OCI-LY7 (cell line): Measurements from ENCODE around the gene SOX13. TPM values are rescaled to one million over a fixed set of nuclear protein-coding genes. Genes with fewer than 3 reads are reported as not detected.

Experiments used
- BruUV-seq: library from RNA; stranded (reverse); fragments of 400-500 nt; replicated peaks from 2 replicates; lab custom pipeline; 2021; lab: Mats Ljungman, UMichigan
- CTCF ChIA-PET: fragments of 300-600 bp; sonication (Branson Sonifier 250); formaldehyde crosslinking; loops from one replicate; lab custom pipeline; 2022; ENCODE audit warnings: antibody characterized with exemption; ENCODE audit not compliant: unreplicated experiment; lab: Charles Lee
- POLR2A ChIA-PET: fragments of 300-600 bp; sonication (Branson Sonifier 250); formaldehyde crosslinking; loops from one replicate; lab custom pipeline; 2022; ENCODE audit warnings: antibody characterized with exemption; lab: Charles Lee
- DNase-seq: peaks from one replicate; pipeline ENCODE4 v3.0.0-alpha.2; 2015; ENCODE audit warnings: low spot score
- H2AFZ ChIP-seq: fragments of 200-600 bp; sonication (generic), shearing (Covaris generic); 2 replicates; pipeline ENCODE4 v1.6.1; 2014; ENCODE audit warnings: mild to moderate bottlenecking, antibody characterized with exemption, low read length, moderate library complexity
- H3K27ac ChIP-seq: fragments of 200-600 bp; sonication (generic); 2 replicates; pipeline ENCODE4 v1.5.1; 2014; ENCODE audit warnings: mixed run types, low read depth, mild to moderate bottlenecking, moderate library complexity, low read length, inconsistent platforms; ENCODE audit not compliant: poor library complexity, severe bottlenecking
- H3K36me3 ChIP-seq: fragments of 200-600 bp; sonication (generic); 2 replicates; pipeline ENCODE4 v1.6.1; 2014; ENCODE audit warnings: mild to moderate bottlenecking, antibody characterized with exemption, low read length, moderate library complexity, mixed read lengths; ENCODE audit not compliant: insufficient read depth
- H3K4me1 ChIP-seq: fragments of 200-600 bp; sonication (generic); 2 replicates; pipeline ENCODE4 v1.5.1; 2014; ENCODE audit warnings: mild to moderate bottlenecking, low read length; ENCODE audit not compliant: insufficient read depth, poor library complexity, severe bottlenecking
- H3K4me2 ChIP-seq: fragments of 200-600 bp; sonication (generic); 2 replicates; pipeline ENCODE4 v1.6.1; 2014; ENCODE audit warnings: mild to moderate bottlenecking, low read length
- H3K4me3 ChIP-seq: fragments of 200-600 bp; sonication (generic); 2 replicates; pipeline ENCODE4 v1.5.1; 2014; ENCODE audit warnings: mild to moderate bottlenecking, low read depth, low read length; ENCODE audit not compliant: poor library complexity, severe bottlenecking
- H3K79me2 ChIP-seq: fragments of 200-600 bp; sonication (generic); 2 replicates; pipeline ENCODE4 v1.6.1; 2016; ENCODE audit warnings: low read depth, mild to moderate bottlenecking, low read length, moderate library complexity, mixed read lengths; ENCODE audit not compliant: insufficient read depth
- H3K9me2 ChIP-seq: fragments of 200-600 bp; sonication (generic); 2 replicates; pipeline ENCODE4 v1.6.1; 2016; ENCODE audit warnings: mild to moderate bottlenecking, low read length, mixed read lengths; ENCODE audit not compliant: insufficient read depth
- H3K9me3 ChIP-seq: fragments of 200-600 bp; sonication (generic); 2 replicates; pipeline ENCODE4 v1.6.1; 2014; ENCODE audit warnings: mild to moderate bottlenecking, mixed run types, low read length, mixed read lengths
- H4K20me1 ChIP-seq: fragments of 200-600 bp; sonication (generic); 2 replicates; pipeline ENCODE4 v1.6.1; 2014; ENCODE audit warnings: mild to moderate bottlenecking, antibody characterized with exemption, low read length, moderate library complexity, mixed read lengths; ENCODE audit not compliant: insufficient read depth
- EZH2phosphoT487 ChIP-seq: fragments of 200-600 bp; sonication (generic); IDR thresholded peaks from 2 replicates; pipeline ENCODE4 v1.6.1; 2018; ENCODE audit warnings: low read depth, borderline replicate concordance, mild to moderate bottlenecking, mixed run types, antibody characterized with exemption, low read length, moderate library complexity, mixed read lengths
- intact Hi-C: fragments of 100-400 bp; cut with micrococcal nuclease; formaldehyde crosslinking; loops from one replicate; pipeline ENCODE4 v1.10.0; 2022; ENCODE audit not compliant: unreplicated experiment
- total RNA-seq, 2 experiments: library from RNA; depleted of rRNA in 1 of 2; stranded (reverse); fragments of >200 nt in 1 of 2; shearing (Covaris generic) in 1 of 2; gene quantifications; 2 replicates each; pipeline ENCODE4 v1.2.3, GENCODE V29; 2014 to 2022
- TF ChIP-seq, protein P1 (sequence below): fragments of 200-600 bp; sonication (generic); conservative IDR thresholded peaks from 2 replicates; pipeline ENCODE4 v1.5.1; 2014; ENCODE audit warnings: mild to moderate bottlenecking, antibody characterized with exemption, low read length, moderate library complexity, mixed read lengths

SOX13 gene
- total RNA-seq, 2 experiments from 2014 or later, result 0.27 TPM; not detected in 1

GRCh38 chr1:204041803-204042505 is 31.0 kb upstream of the SOX13 start:
- ChIA-PET POLR2A (interaction anchor here (1.5 kb wide), 1 partner anchor 9 kb away, joined by 4 read pairs; no protein-coding TSS in a partner anchor), CTCF (no interaction called here)
- H3K4me2 ChIP-seq, result no peak overlapping the region
- no peak overlapping the region for H3K27ac ChIP-seq
- H3K79me2 ChIP-seq, result no peaks in the 10 kb centered on the region
- H3K9me3 ChIP-seq, result no peaks in the 10 kb centered on the region
- no peaks in the 10 kb centered on the region for H3K9me2 ChIP-seq
- BruUV-seq, result no TSS peak
- no peaks in the 10 kb centered on the region for H3K4me1 ChIP-seq
- TF ChIP-seq EZH2phosphoT487, result no peak
- H2AFZ ChIP-seq, result no peak overlapping the region
- H3K4me3 ChIP-seq, result no peak overlapping the region
- intact Hi-C loops, result no loop called here
- no peak for DNase-seq
- H3K36me3 ChIP-seq, result no peaks in the 10 kb centered on the region
- no peaks in the 10 kb centered on the region for H4K20me1 ChIP-seq

GRCh38 chr1:204042516-204042915 is 30.4 kb upstream of the SOX13 start:
- Histone ChIP-seq H4K20me1 (no peaks in the 10 kb centered on the region), H3K27ac (no peak overlapping the region), H3K36me3 (no peaks in the 10 kb centered on the region), H3K4me3 (no peak overlapping the region), H3K79me2 (no peaks in the 10 kb centered on the region), H3K4me2 (no peak overlapping the region), H2AFZ (no peak overlapping the region), H3K9me3 (no peaks in the 10 kb centered on the region), H3K4me1 (no peaks in the 10 kb centered on the region), H3K9me2 (no peaks in the 10 kb centered on the region)
- no peak for DNase-seq
- TF ChIP-seq, protein P1, sequence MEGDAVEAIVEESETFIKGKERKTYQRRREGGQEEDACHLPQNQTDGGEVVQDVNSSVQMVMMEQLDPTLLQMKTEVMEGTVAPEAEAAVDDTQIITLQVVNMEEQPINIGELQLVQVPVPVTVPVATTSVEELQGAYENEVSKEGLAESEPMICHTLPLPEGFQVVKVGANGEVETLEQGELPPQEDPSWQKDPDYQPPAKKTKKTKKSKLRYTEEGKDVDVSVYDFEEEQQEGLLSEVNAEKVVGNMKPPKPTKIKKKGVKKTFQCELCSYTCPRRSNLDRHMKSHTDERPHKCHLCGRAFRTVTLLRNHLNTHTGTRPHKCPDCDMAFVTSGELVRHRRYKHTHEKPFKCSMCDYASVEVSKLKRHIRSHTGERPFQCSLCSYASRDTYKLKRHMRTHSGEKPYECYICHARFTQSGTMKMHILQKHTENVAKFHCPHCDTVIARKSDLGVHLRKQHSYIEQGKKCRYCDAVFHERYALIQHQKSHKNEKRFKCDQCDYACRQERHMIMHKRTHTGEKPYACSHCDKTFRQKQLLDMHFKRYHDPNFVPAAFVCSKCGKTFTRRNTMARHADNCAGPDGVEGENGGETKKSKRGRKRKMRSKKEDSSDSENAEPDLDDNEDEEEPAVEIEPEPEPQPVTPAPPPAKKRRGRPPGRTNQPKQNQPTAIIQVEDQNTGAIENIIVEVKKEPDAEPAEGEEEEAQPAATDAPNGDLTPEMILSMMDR, result no peak
- TF ChIP-seq EZH2phosphoT487, result no peak
- intact Hi-C loops, result no loop called here
- CTCF ChIA-PET, result no interaction called here
- BruUV-seq, result no TSS peak
- POLR2A ChIA-PET, result interaction anchor here (0.9 kb wide), 1 partner anchor 18 kb away, joined by 3 read pairs; no protein-coding TSS in a partner anchor

DNA sequence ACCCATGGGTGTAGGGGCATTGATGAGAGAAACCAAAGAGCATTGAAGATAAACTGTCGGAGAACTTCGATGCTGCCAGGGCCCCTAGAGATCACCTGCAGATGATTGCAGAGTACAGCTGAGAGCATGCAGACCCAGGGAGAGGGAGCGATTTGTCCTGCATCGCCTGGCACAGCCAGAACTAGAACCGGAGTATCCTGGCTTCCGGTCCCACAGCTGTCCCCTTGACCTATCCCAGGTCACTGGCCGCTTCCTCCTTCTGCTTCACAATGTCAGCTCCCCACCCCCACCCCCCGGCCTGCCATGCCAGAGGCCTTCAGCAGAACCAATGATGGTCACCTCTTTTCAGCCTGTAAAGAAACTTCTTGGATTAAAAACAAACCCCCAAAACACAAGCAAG is 29.2 kb upstream of the SOX13 start:
- Histone ChIP-seq H3K4me3 (no peak overlapping the region), H2AFZ (no peak overlapping the region), H4K20me1 (no peaks in the 10 kb centered on the region), H3K27ac (no peak overlapping the region), H3K4me1 (no peaks in the 10 kb centered on the region), H3K9me3 (no peaks in the 10 kb centered on the region), H3K4me2 (no peak overlapping the region), H3K9me2 (no peaks in the 10 kb centered on the region), H3K79me2 (no peaks in the 10 kb centered on the region), H3K36me3 (no peaks in the 10 kb centered on the region)
- intact Hi-C loops, result no loop called here
- no TSS peak for BruUV-seq
- POLR2A ChIA-PET, result no interaction called here
- no peak for DNase-seq
- CTCF ChIA-PET, result no interaction called here
- TF ChIP-seq, protein P1, result no peak
- TF ChIP-seq EZH2phosphoT487, result no peak
